ENCODE results near the gene MICAL1. TPM values are rescaled to one million over a fixed set of nuclear protein-coding genes. Genes with fewer than 3 reads are reported as not detected.

Gene MICAL1
- total RNA-seq, 1 experiment from 2014 or later, result 23.2 TPM

- peaks cover 19% of the 10 kb centered on the region for H3K36me3 Mint-ChIP-seq (ENCODE audit: insufficient read depth, unreplicated experiment)
- TF ChIP-seq CTCF (IDR thresholded peaks at IDR 0.05; ENCODE audit: unreplicated experiment), result no peak
- peak overlapping the region; percentile 89 for H3K4me3 Mint-ChIP-seq (ENCODE audit: unreplicated experiment)
- ChIA-PET CTCF (interaction anchor here (0.6 to 2.9 kb wide), 15 partner anchors 9 to 598 kb away, joined by 3 to 25 read pairs (median 4); partner anchors contain the start of genes CD164 and MICAL1), POLR2A (interaction anchor here (0.6 to 9.4 kb wide), 16 partner anchors 10 to 432 kb away, joined by 3 to 93 read pairs (median 5); partner anchors contain the start of genes CD164, MICAL1, SESN1 and ZBTB24)
- H3K27me3 Mint-ChIP-seq (ENCODE audit: insufficient read depth, unreplicated experiment), result no peaks in the 10 kb centered on the region
- peak overlapping the region; percentile 96 for H3K27ac Mint-ChIP-seq (ENCODE audit: low read depth, unreplicated experiment)
- intact Hi-C loops (cut with micrococcal nuclease), result loop anchor here (2.0 kb wide), 1 partner anchor 42 kb away; the partner anchor contains the start of gene ZBTB24
- H3K9me3 Mint-ChIP-seq (ENCODE audit: unreplicated experiment), result no peaks in the 10 kb centered on the region
- TSS peak; percentile 38 for BruUV-seq (replicated peaks)
- peaks cover 8% of the 10 kb centered on the region for H3K4me1 Mint-ChIP-seq (ENCODE audit: insufficient read depth, unreplicated experiment)
- DNase-seq (ENCODE audit: unreplicated experiment), result peak; percentile 62
Observed at GRCh38 chr6:109441069-109441816, 14.3 kb downstream of the MICAL1 start.

- Mint-ChIP-seq H3K27ac (ENCODE audit: low read depth, unreplicated experiment) (peak within 1 kb of the TSS; percentile 96), H3K9me3 (ENCODE audit: unreplicated experiment) (no peaks in the 10 kb centered on the region), H3K36me3 (ENCODE audit: insufficient read depth, unreplicated experiment) (peaks cover 18% of the 10 kb centered on the region), H3K27me3 (ENCODE audit: insufficient read depth, unreplicated experiment) (no peaks in the 10 kb centered on the region), H3K4me1 (ENCODE audit: insufficient read depth, unreplicated experiment) (peaks cover 8% of the 10 kb centered on the region), H3K4me3 (ENCODE audit: unreplicated experiment) (peak within 1 kb of the TSS; percentile 89)
- BruUV-seq (replicated peaks), result no TSS peak
- intact Hi-C loops (cut with micrococcal nuclease), result loop anchor here (1.0 to 2.0 kb wide), 2 partner anchors 42 to 58 kb away; partner anchors contain the start of genes CD164 and ZBTB24
- ChIA-PET CTCF (interaction anchor here (0.6 to 2.9 kb wide), 11 partner anchors 10 to 599 kb away, joined by 3 to 25 read pairs (median 3); partner anchors contain the start of genes CD164 and MICAL1), POLR2A (interaction anchor here (0.6 to 9.4 kb wide), 16 partner anchors 10 to 432 kb away, joined by 3 to 93 read pairs (median 5); partner anchors contain the start of genes CD164, MICAL1 and ZBTB24)
- DNase-seq (ENCODE audit: unreplicated experiment), result peak; percentile 82
- no peak for TF ChIP-seq CTCF (IDR thresholded peaks at IDR 0.05; ENCODE audit: unreplicated experiment)
Observed at GRCh38 chr6:109440331-109441068, 15.1 kb downstream of the MICAL1 start, which contains the start of the genes PPIL6 and SMPD2. Gene PPIL6, minus strand, starts transcription at chr6:109440628. Its CDS starts 38 bp downstream, at chr6:109440590. Gene SMPD2, plus strand, starts transcription at chr6:109440724. Its CDS starts 398 bp downstream, at chr6:109441122.

DNA sequence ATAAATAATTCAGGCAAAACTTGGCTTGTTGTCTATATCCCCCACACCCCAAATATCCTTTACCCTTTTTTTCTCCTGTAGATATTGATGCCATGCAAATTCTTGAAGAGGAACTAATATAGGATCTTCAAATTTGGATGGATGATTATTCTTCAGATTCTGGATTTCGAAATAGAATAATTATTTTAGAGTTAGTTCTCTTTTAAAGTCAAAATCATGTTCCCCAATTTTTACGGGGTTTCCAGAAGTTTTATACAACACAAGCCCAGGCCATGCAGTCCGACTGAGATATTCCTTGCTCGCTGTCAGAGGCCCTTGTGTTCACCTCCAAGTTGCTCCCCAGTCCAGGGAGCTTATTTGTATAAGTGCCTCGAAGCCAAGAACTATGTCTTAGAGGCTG, 19.5 kb downstream of the MICAL1 start:
- DNase-seq (ENCODE audit: unreplicated experiment), result no peak
- Mint-ChIP-seq H3K27me3 (ENCODE audit: insufficient read depth, unreplicated experiment) (no peaks in the 10 kb centered on the region), H3K9me3 (ENCODE audit: unreplicated experiment) (no peaks in the 10 kb centered on the region), H3K4me3 (ENCODE audit: unreplicated experiment) (no peak overlapping the region), H3K4me1 (ENCODE audit: insufficient read depth, unreplicated experiment) (no peaks in the 10 kb centered on the region), H3K27ac (ENCODE audit: low read depth, unreplicated experiment) (no peak overlapping the region), H3K36me3 (ENCODE audit: insufficient read depth, unreplicated experiment) (peaks cover 6% of the 10 kb centered on the region)
- CTCF ChIA-PET, result interaction anchor here (0.7 to 3.2 kb wide), 4 partner anchors 62 to 1447 kb away, joined by 3 to 9 read pairs (median 4); no protein-coding TSS in a partner anchor
- POLR2A ChIA-PET, result no interaction called here
- intact Hi-C loops (cut with micrococcal nuclease), result no loop called here
- BruUV-seq (replicated peaks), result no TSS peak
- TF ChIP-seq CTCF (IDR thresholded peaks at IDR 0.05; ENCODE audit: unreplicated experiment), result no peak

All from MCF 10A (cell line).